GM18870 (cell line): ENCODE results near the gene STARD5.

ENCODE experiments used
- ATAC-seq: cut with Tn5 transposase; IDR thresholded peaks from one replicate; pipeline ENCODE4 v1.9.1; 2021; ENCODE audit warnings: moderate library complexity; ENCODE audit not compliant: unreplicated experiment

STARD5 gene

GRCh38 chr15:81296186-81296585 lies 27.8 kb downstream of the STARD5 start:
- no peak for ATAC-seq

- ATAC-seq, result no peak
Observed at GRCh38 chr15:81295486-81296121, 28.3 kb downstream of the STARD5 start.

- no peak for ATAC-seq
Observed at GRCh38 chr15:81294516-81294880, 29.4 kb downstream of the STARD5 start.

- peak; percentile 80 for ATAC-seq
Observed at GRCh38 chr15:81293728-81294515, 30.0 kb downstream of the STARD5 start.

- no peak for ATAC-seq
Observed at GRCh38 chr15:81292523-81293001, 31.4 kb downstream of the STARD5 start.

- no peak for ATAC-seq
Observed at GRCh38 chr15:81291916-81292522, 31.9 kb downstream of the STARD5 start.

GRCh38 chr15:81289910-81290309 lies 34.0 kb downstream of the STARD5 start:
- ATAC-seq, result no peak

- no peak for ATAC-seq
Observed at GRCh38 chr15:81288616-81289015, 35.3 kb downstream of the STARD5 start.

- ATAC-seq, result no peak
Observed at GRCh38 chr15:81288040-81288439, 35.9 kb downstream of the STARD5 start.

- no peak for ATAC-seq
Observed at GRCh38 chr15:81286621-81287121, 37.3 kb downstream of the STARD5 start.

- ATAC-seq, result no peak
Observed at GRCh38 chr15:81285461-81285860, 38.5 kb downstream of the STARD5 start.

GRCh38 chr15:81284256-81285031 lies 39.5 kb downstream of the STARD5 start:
- no peak for ATAC-seq

- ATAC-seq, result no peak
Observed at GRCh38 chr15:81282911-81283310, 41.0 kb downstream of the STARD5 start.

- ATAC-seq, result no peak
Observed at GRCh38 chr15:81282606-81282895, 41.4 kb downstream of the STARD5 start.

GRCh38 chr15:81281766-81282605 lies 42.0 kb downstream of the STARD5 start:
- no peak for ATAC-seq

- no peak for ATAC-seq
Observed at GRCh38 chr15:81281456-81281735, 42.5 kb downstream of the STARD5 start.

- ATAC-seq, result no peak
Observed at GRCh38 chr15:81280696-81281455, 43.1 kb downstream of the STARD5 start.

GRCh38 chr15:81279621-81280485 lies 44.1 kb downstream of the STARD5 start:
- ATAC-seq, result no peak
